ENCODE measurements around the gene C16orf92.

DNA sequence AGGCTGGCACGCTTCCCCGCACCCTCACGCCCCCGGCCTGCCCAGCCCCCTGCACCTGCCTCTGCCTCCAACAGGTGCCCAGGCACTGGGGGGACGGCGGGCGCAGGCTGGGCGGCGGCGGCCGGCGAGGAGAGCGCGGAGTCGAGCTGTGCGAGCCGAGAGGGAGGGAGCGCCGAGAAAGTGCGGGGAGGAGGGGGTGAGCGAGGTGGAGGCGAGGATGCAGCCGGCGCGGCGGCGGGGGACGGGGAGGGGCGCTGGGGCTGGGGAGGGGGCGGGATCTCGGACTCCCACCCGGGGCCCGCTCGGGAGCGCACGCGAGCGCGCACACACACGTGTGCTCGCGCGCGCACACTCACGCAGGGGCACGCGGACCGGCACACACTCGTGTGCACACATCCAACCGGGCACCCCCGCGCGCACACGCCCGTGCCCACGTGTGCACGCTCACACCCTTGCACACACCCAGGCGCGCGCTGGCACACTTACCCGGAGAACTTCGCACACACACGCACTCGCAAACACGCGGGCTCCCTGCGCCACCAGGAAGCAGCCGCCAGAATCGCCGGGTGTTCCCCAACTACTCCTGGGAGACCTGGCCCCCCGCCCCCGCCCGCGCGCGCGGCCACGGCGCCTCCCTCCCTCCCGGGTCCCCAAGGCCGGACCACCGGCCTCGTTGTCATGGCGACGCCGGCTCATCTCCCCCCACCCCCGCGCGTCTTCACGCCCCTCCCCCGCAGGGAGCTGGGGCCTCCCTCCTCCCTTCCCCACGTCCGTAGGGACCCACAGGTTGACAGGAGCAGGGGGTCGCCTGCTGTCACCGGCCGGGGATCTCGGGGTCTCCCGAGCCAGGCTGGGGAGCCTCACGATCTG is 11.9 kb upstream of the C16orf92 start, which contains the start of gene DOC2A:
- no peak for TF ChIP-seq EP300 (IDR thresholded peaks at IDR 0.05)
- TF ChIP-seq, protein P1, sequence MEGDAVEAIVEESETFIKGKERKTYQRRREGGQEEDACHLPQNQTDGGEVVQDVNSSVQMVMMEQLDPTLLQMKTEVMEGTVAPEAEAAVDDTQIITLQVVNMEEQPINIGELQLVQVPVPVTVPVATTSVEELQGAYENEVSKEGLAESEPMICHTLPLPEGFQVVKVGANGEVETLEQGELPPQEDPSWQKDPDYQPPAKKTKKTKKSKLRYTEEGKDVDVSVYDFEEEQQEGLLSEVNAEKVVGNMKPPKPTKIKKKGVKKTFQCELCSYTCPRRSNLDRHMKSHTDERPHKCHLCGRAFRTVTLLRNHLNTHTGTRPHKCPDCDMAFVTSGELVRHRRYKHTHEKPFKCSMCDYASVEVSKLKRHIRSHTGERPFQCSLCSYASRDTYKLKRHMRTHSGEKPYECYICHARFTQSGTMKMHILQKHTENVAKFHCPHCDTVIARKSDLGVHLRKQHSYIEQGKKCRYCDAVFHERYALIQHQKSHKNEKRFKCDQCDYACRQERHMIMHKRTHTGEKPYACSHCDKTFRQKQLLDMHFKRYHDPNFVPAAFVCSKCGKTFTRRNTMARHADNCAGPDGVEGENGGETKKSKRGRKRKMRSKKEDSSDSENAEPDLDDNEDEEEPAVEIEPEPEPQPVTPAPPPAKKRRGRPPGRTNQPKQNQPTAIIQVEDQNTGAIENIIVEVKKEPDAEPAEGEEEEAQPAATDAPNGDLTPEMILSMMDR (IDR thresholded peaks at IDR 0.05) = no peak

Data from esophagus muscularis mucosa (tissue), 3 donors.